ENCODE measurements around the gene CDYL2.

The CDYL2 gene

GRCh38 chr16:80615735-80616134, 188.7 kb downstream of the CDYL2 start:
- DNase-seq: no peak
- in situ Hi-C loops (cut with MboI; ENCODE audit: low pct_unique_long_range_greater_than_20kb, low sequenced_read_pairs): no loop called here

- in situ Hi-C loops (cut with MboI; ENCODE audit: low pct_unique_long_range_greater_than_20kb, low sequenced_read_pairs): no loop called here
- no peak for DNase-seq
Observed at GRCh38 chr16:80614908-80615671, 189.3 kb downstream of the CDYL2 start.

GRCh38 chr16:80612461-80613017, 191.9 kb downstream of the CDYL2 start:
- in situ Hi-C loops (cut with MboI; ENCODE audit: low pct_unique_long_range_greater_than_20kb, low sequenced_read_pairs): no loop called here

GRCh38 chr16:80611930-80612327, 192.5 kb downstream of the CDYL2 start:
- no peak for DNase-seq
- in situ Hi-C loops (cut with MboI; ENCODE audit: low pct_unique_long_range_greater_than_20kb, low sequenced_read_pairs): no loop called here

More at GRCh38 chr16:80612461-80613017, 191.9 kb downstream of the CDYL2 start:
- no peak for DNase-seq

GRCh38 chr16:80611171-80611929, 193.0 kb downstream of the CDYL2 start:
- DNase-seq: no peak
- in situ Hi-C loops (cut with MboI; ENCODE audit: low pct_unique_long_range_greater_than_20kb, low sequenced_read_pairs): no loop called here

GRCh38 chr16:80610481-80611156, 193.8 kb downstream of the CDYL2 start:
- in situ Hi-C loops (cut with MboI; ENCODE audit: low pct_unique_long_range_greater_than_20kb, low sequenced_read_pairs): no loop called here

GRCh38 chr16:80608946-80609345, 195.5 kb downstream of the CDYL2 start:
- DNase-seq: no peak
- in situ Hi-C loops (cut with MboI; ENCODE audit: low pct_unique_long_range_greater_than_20kb, low sequenced_read_pairs): no loop called here

More at GRCh38 chr16:80610481-80611156, 193.8 kb downstream of the CDYL2 start:
- no peak for DNase-seq

GRCh38 chr16:80607204-80607603, 197.2 kb downstream of the CDYL2 start:
- in situ Hi-C loops (cut with MboI; ENCODE audit: low pct_unique_long_range_greater_than_20kb, low sequenced_read_pairs): no loop called here
- DNase-seq: no peak

- no peak for DNase-seq
- in situ Hi-C loops (cut with MboI; ENCODE audit: low pct_unique_long_range_greater_than_20kb, low sequenced_read_pairs): no loop called here
Observed at GRCh38 chr16:80606221-80606766, 198.1 kb downstream of the CDYL2 start.

- in situ Hi-C loops (cut with MboI; ENCODE audit: low pct_unique_long_range_greater_than_20kb, low sequenced_read_pairs): no loop called here
- no peak for DNase-seq
Observed at GRCh38 chr16:80604600-80605355, 199.6 kb downstream of the CDYL2 start.

GRCh38 chr16:80602894-80603293, 201.5 kb downstream of the CDYL2 start:
- in situ Hi-C loops (cut with MboI; ENCODE audit: low pct_unique_long_range_greater_than_20kb, low sequenced_read_pairs): no loop called here
- DNase-seq: no peak

GRCh38 chr16:80601182-80601581, 203.2 kb downstream of the CDYL2 start:
- DNase-seq: no peak
- in situ Hi-C loops (cut with MboI; ENCODE audit: low pct_unique_long_range_greater_than_20kb, low sequenced_read_pairs): no loop called here

- in situ Hi-C loops (cut with MboI; ENCODE audit: low pct_unique_long_range_greater_than_20kb, low sequenced_read_pairs): no loop called here
- no peak for DNase-seq
Observed at GRCh38 chr16:80599466-80599865, 204.9 kb downstream of the CDYL2 start.

GRCh38 chr16:80596507-80597207, 207.7 kb downstream of the CDYL2 start:
- in situ Hi-C loops (cut with MboI; ENCODE audit: low pct_unique_long_range_greater_than_20kb, low sequenced_read_pairs): no loop called here
- DNase-seq: no peak

GRCh38 chr16:80594756-80595155, 209.6 kb downstream of the CDYL2 start:
- DNase-seq: no peak
- in situ Hi-C loops (cut with MboI; ENCODE audit: low pct_unique_long_range_greater_than_20kb, low sequenced_read_pairs): no loop called here

- in situ Hi-C loops (cut with MboI; ENCODE audit: low pct_unique_long_range_greater_than_20kb, low sequenced_read_pairs): no loop called here
- DNase-seq: no peak
Observed at GRCh38 chr16:80592273-80592672, 212.1 kb downstream of the CDYL2 start.

- DNase-seq: peak; percentile 54
- in situ Hi-C loops (cut with MboI; ENCODE audit: low pct_unique_long_range_greater_than_20kb, low sequenced_read_pairs): no loop called here
Observed at GRCh38 chr16:80591071-80591915, 213.1 kb downstream of the CDYL2 start.

All from KBM-7 (cell line).